ENCODE data around the gene SP140.
"Not testable (repeated sequence)": the region's sequence is repeated elsewhere in the genome, so short reads cannot be mapped to it uniquely, and the experiment has no call there.

SP140 gene

GRCh38 chr2:230225486-230225885 lies at the start of gene SP140:
Gene SP140 (plus strand): TSS chr2:230225736. CDS start chr2:230225845, 109 bp downstream.
- DNase-seq, result peak; percentile 84

DNA sequence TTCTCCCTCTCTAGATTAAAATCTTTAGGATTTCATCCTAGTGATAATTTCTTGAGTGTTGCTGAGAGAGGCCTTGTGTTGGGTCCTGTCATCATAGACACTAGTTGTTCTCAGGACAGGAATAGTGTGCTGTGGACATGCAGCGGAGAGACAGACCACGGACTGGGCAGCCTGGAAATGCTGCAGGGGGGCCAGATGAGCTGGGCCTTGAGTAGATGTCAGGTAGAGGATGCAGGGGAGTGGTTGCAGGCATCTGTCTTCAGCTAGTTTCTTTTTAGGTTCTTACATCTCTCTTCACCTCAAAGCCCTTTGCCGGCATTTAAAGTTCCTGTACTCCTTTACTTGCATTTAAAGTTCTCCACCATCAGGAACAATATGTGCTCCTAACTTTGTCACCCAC lies 48.5 kb upstream of the SP140 start:
- DNase-seq, result no peak

GRCh38 chr2:230178546-230179485 lies 46.7 kb upstream of the SP140 start:
- no peak for DNase-seq

DNA sequence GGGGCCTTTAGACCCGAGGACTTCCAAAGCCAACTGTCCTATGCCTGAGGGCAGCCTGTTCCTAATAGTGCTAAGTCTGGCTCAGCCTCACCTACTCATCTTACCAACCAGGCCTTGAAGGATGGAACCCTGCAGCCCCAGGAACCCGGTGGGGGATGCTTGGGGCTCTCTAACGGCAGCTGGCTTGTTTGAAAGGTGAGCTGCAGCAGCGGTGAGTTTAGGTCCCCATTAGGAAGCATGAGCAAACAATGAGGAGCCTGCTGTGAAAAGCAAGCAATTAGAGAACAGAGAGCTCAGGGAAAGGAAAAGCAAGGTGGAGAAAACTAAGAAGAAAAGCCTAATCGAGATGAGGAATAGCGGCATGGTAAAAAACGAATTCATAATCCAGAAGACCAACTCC lies 45.6 kb upstream of the SP140 start:
- no peak for DNase-seq

GRCh38 chr2:230181195-230181594 lies 44.3 kb upstream of the SP140 start:
- DNase-seq, result no peak

GRCh38 chr2:230184727-230185578 lies 40.6 kb upstream of the SP140 start:
- DNase-seq, result no peak

GRCh38 chr2:230202430-230203109 lies 23.0 kb upstream of the SP140 start:
- DNase-seq, result peak; percentile 25

DNA sequence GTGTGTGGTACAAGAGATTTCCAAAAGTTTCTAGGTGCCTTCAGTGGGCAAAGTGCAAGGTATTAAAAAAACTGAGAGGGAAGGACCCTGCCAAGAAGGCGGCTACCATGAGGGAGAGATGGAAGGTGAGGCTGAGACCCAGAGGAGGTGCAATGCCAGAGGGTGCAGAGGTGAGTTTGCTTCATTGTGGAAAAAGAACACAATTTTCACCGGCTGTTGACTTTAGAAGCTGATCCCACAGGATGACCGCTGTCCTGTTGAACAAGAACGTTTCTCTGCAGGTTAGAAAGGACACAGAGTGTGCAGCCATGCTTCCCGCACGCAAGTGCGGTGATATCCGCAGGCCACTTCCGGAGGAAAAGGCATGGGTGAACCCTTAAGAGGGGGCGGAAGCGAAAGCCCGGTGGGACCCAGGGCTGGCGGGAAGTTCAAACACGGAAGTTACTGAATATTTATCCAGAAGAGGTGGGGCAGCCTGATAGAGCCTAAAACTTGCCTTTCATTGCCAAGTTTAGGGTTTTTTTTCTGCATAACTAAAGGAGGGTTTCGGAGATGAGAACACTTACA lies 22.3 kb upstream of the SP140 start:
- peak; percentile 11 for DNase-seq

- DNase-seq, result no peak
Observed at GRCh38 chr2:230205034-230205433, 20.5 kb upstream of the SP140 start.

DNA sequence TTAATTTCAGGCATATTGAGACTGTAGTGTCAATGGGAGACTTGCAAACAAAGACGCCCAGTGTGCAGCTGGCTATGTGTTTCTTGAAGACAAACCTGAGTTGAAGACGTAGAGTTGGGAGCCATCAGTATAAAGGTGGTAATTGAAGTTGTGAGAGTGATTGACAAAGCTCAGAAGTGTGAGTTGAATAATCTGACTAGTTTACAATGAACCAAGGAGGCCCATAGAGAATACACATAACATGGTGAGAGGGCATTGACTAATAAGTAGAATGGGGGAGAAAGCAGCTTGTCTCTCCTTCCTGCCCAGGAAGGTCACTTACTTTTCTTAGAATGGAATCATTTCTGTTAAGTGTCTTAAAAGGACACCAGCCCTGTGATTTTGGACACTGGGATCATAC lies 19.8 kb upstream of the SP140 start:
- DNase-seq, result no peak

- no peak for DNase-seq
Observed at GRCh38 chr2:230208576-230208975, 17.0 kb upstream of the SP140 start.

DNA sequence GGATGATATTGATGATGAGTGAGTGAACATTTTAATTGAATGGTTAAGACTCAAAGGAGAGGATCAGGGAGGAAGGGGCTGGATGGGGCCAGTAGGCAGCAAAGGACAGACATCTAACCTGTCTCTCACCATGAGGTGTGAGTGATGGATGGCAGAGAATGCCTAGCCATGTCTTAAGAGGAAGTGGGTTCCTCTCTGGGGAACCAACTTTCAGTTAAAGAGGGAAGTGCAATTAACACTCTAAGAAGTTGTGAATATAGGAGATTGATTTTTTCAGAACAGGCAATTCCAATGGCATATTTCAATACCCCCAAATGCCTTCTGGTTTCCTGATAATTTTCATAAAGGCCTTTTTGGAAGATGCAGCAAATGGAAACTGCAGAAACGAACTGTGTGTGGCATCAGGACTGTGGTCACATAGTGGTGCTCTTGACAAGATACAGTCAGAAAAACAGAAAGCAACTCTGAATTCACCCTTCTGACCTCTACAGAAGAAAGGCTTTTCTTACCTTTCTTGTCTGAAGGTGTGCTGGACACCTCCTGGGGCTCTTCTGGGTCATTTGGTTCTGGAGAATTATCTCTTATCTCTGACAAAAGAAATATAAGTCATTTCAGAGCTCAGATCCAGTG lies 16.0 kb upstream of the SP140 start:
- DNase-seq, result no peak

DNA sequence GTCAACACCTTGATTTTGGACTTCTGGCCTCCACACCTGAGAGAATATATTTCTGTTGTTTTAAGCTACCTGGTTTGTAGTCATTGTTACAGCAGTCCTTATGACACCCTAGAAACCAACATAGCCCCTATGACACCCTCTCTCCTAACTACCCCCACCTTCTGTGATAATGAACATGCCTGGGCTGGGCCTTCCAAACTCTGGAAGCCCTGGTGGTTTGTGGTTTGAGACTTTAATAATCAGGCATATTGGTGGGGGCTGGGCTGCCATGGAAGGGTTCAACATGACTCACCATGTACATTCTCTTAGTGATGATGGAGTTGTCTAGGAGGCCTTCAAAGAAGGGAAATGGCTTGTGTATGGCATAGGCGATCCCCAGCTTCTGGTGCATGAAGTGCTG lies 9.0 kb upstream of the SP140 start:
- DNase-seq, result no peak

DNA sequence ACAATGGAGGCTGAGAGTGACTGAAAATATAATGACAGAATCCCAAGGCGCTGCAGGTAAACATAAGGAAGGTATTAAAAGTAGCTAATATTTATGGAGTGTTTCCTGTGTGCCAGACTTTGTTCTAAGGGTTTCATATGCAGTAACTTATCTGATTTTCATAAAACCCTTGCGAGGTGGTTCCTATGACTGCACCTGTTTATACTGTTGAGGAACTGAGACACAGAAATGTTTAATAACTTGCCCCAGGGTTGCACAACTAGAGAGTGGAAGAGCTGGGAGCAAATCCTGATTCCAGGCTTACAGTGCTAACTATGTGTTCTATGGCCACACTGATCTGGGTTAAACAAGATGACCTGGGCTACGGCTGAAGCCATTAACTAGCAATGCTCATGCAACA lies 8.1 kb upstream of the SP140 start:
- no peak for DNase-seq

GRCh38 chr2:230218421-230218820 lies 7.1 kb upstream of the SP140 start:
- DNase-seq, result peak; percentile 55

GRCh38 chr2:230219419-230220331 lies 5.9 kb upstream of the SP140 start, which contains the start of gene SP110:
Gene SP110 (minus strand): TSS chr2:230219984. CDS start chr2:230216927, 3,057 bp downstream.
- peak; percentile 80 for DNase-seq

GRCh38 chr2:230220347-230220969 lies 5.1 kb upstream of the SP140 start:
- DNase-seq, result no peak

DNA sequence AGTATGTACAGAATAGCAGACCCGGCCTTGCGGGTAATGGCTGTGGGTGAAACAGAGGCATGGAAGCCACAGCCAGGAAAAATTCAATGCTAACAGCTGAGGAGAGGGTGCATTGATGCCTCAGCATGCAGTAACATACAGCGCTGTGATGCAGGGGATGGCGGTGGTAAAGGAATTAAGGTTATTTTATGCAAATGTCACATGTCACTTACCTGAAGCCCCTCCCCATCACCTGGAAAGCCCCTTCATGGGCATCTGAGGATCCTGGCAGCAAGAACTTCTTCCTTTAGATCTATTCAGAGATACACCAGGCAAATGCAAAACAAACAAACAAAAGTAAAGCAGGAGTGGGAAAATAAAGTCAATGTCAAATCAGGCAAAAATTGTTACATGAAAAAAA lies 4.0 kb upstream of the SP140 start:
- no peak for DNase-seq

DNA sequence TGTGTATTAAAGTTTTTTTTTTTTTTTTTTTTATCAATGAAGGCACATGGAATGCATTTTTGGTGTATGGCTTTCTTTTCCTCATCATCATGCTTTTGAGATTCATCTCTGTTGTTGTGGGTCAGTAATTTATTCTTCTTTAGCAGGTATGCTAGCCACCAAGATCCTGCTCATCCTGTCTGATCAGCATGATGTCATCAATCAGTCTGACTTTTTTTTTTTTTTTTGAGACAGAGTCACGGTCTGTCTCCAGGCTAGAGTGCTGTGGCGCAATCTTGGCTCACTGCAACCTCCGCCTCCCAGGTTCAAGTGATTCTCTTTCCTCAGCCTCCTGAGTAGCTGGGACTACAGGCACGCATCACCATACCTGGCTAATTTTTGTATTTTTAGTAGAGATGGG lies 2.7 kb upstream of the SP140 start:
- not testable (repeated sequence) for DNase-seq

DNA sequence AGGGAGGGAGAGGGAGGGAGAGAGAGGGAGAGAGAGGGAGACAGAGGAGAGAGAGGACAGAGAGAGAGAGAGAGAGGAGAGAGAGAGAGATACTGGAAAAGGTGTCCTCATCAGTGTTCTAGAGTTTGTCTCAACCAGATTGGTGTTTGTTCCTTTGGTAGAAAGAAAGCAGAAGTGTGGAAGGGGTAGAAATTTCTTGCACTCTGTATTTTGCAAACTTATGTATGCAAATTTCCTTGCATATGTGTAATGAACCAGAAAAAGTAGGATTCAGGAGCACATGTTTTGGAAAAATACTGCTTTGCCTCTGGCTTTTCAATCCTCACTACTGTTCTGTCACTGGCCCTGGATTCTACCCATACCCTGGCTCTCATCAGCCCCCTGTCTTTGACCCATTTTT lies 1.1 kb upstream of the SP140 start:
- DNase-seq, result no peak
